ENCODE data around the gene GAS5. TPM values are rescaled to one million over a fixed set of nuclear protein-coding genes. Genes with fewer than 3 reads are reported as not detected.
A peak's percentile ranks its signal among the peaks of the same experiment; 100 is the strongest.

The GAS5 gene
- total and polyA plus RNA-seq, 9 of the 15 experiments (the other 6 are each of a cell fraction or from before 2014, with no cell fraction given), result 565 to 1,860 (median 1,006) TPM

- BruUV-seq (replicated peaks), result no TSS peak
- Histone ChIP-seq H3K9ac (ENCODE audit: insufficient read depth in 1 of 2, low read depth in 2 of 2, low read length in 2 of 2) (peak overlapping the region; percentile 66 to 87; a peak in 2 of 4 replicates), H3K9me3 (replicated peaks; ENCODE audit: control insufficient read depth, insufficient read depth, low read depth, low read length) (no peaks in the 10 kb centered on the region), H3K36me3 (ENCODE audit: control insufficient read depth, insufficient read depth, low read length) (peaks cover 35% of the 10 kb centered on the region), H3K4me2 (ENCODE audit: insufficient read depth, low read length) (peak overlapping the region; percentile 75), H3K9me1 (ENCODE audit: control insufficient read depth, insufficient read depth, low read length) (no peaks in the 10 kb centered on the region), H2AFZ (ENCODE audit: low read depth, low read length) (peak overlapping the region; percentile 89), H3K4me1 (replicated peaks in 1 of 2; ENCODE audit: control insufficient read depth in 2 of 2, insufficient read depth in 2 of 2, low read length in 2 of 2) (peaks cover 17 to 26% of the 10 kb centered on the region in 2 experiments), H3K27me3 (ENCODE audit: control insufficient read depth in 2 of 2, insufficient read depth in 2 of 2, low read length in 2 of 2) (no peaks in the 10 kb centered on the region), H3K79me2 (ENCODE audit: control insufficient read depth, insufficient read depth, low read length) (peaks cover 53% of the 10 kb centered on the region), H4K20me1 (replicated peaks; ENCODE audit: control insufficient read depth, insufficient read depth, low read length) (peaks cover 12% of the 10 kb centered on the region), H3K27ac (ENCODE audit: extremely low read depth, low read depth, low read length) (peak overlapping the region; percentile 93), H3K4me3 (peak overlapping the region; percentile 86)
- CTCF ChIA-PET (ENCODE audit: low intra/inter-chr PET ratio), result no interaction called here
- FAIRE-seq, result no peak
- in situ Hi-C loops (cut with MboI), result no loop called here
- peak in 2 of 4 experiments; percentile 32 to 45 for DNase-seq (ENCODE audit: extremely low read depth in 1 of 4, low spot score in 3 of 4)
- POLR2A ChIA-PET, result interaction anchor here (0.6 kb wide), 1 partner anchor 77 kb away, joined by 3 read pairs; no protein-coding TSS in a partner anchor
- TF ChIP-seq PHF20 (IDR thresholded peaks at IDR 0.05; ENCODE audit: partially characterized antibody), result no peak
- TF ChIP-seq CBX3 (IDR thresholded peaks at IDR 0.05; ENCODE audit: borderline replicate concordance in 1 of 2, low read length in 2 of 2), result 0 out of 3 replicates have a peak, but pooled peaks of 1 of the 2 experiments have one; percentile 19
- 0 out of 2 replicates have a peak, but pooled peaks have one; percentile 38 for TF ChIP-seq FOXK1 (CRISPR knock-in tag; IDR thresholded peaks at IDR 0.05; ENCODE audit: borderline replicate concordance)
- peak; percentile 83 for TF ChIP-seq NFIC (IDR thresholded peaks at IDR 0.05)
- TF ChIP-seq CTBP1 (IDR thresholded peaks at IDR 0.05; ENCODE audit: borderline replicate concordance), result 0 out of 2 replicates have a peak, but pooled peaks have one; percentile 34
- intact Hi-C loops (cut with micrococcal nuclease), result loop anchor here (5.0 kb wide), 1 partner anchor 151 kb away; the partner anchor contains the start of gene RC3H1
- WGBS (ENCODE audit: insufficient coverage, low coverage, missing lambda C conversion rate), result 39% methylated on average over 5 of the region's 5 CpGs
- no peak for ATAC-seq
Observed at GRCh38 chr1:173871091-173871490, 3.3 kb upstream of the GAS5 start.
